Ovary (tissue), 3 donors: ENCODE data around the gene WDR75.

Experiments used
- POLR2A ChIP-seq: fragments of 450-650 bp; IDR thresholded peaks from one replicate; pipeline ENCODE4 v1.6.1; 2017; ENCODE audit warnings: antibody characterized with exemption, mild to moderate bottlenecking, moderate library complexity
- TF ChIP-seq, protein P1 (sequence below), 3 donors: fragments of 450-650 bp in 2 of 3; fragments of 200-600 bp in 1 of 3; IDR thresholded peaks; one replicate each; pipeline versions ENCODE4 v1.5.1 to v1.8.0; 2016 to 2022; ENCODE audit warnings: antibody characterized with exemption in 3 of 3, mild to moderate bottlenecking in 1 of 3
- donor health status: DM: no; HTN: no; CAD: no.

GRCh38 chr2:189505492-189505891, 64.2 kb downstream of the WDR75 start:
- TF ChIP-seq, protein P1, sequence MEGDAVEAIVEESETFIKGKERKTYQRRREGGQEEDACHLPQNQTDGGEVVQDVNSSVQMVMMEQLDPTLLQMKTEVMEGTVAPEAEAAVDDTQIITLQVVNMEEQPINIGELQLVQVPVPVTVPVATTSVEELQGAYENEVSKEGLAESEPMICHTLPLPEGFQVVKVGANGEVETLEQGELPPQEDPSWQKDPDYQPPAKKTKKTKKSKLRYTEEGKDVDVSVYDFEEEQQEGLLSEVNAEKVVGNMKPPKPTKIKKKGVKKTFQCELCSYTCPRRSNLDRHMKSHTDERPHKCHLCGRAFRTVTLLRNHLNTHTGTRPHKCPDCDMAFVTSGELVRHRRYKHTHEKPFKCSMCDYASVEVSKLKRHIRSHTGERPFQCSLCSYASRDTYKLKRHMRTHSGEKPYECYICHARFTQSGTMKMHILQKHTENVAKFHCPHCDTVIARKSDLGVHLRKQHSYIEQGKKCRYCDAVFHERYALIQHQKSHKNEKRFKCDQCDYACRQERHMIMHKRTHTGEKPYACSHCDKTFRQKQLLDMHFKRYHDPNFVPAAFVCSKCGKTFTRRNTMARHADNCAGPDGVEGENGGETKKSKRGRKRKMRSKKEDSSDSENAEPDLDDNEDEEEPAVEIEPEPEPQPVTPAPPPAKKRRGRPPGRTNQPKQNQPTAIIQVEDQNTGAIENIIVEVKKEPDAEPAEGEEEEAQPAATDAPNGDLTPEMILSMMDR (IDR thresholded peaks at IDR 0.05) = no peak
- no peak for TF ChIP-seq POLR2A
